ENCODE results near the gene AFF1. TPM values are rescaled to one million over a fixed set of nuclear protein-coding genes. Genes with fewer than 3 reads are reported as not detected.

Gene AFF1
- total and polyA plus RNA-seq, 2 donors from 2014 or later: 13.4 to 187 TPM

DNA sequence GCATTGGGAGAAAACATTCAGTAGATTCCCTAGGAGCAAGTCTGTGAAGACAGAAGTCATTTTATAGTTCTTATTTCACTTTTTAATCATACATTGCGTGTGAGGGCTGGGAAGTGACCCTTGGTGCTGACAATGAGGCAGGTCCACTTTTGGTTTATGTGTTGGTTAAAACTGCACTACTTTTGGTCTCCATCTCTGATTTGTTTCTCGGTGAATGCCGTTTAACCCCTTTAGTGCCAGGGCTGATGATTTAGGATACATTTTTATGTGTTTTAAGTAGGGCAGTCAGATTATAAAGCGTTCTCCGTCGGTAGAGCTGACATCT lies 110.4 kb downstream of the AFF1 start:
- Histone ChIP-seq H3K4me1 (ENCODE audit: control insufficient read depth in 2 of 3, insufficient read depth in 2 of 3, low read depth in 1 of 3, low read length in 3 of 3) (peaks cover 22 to 41% (median 36%) of the 10 kb centered on the region in 3 donors), H3K9ac (ENCODE audit: low read length in 3 of 3) (peak overlapping the region in 2 of 3 donors; percentile 20 to 59), H3K36me3 (ENCODE audit: control insufficient read depth in 2 of 3, insufficient read depth in 3 of 3, low read length in 3 of 3) (peaks cover 4 to 18% (median 7%) of the 10 kb centered on the region in 3 donors), H3K4me3 (ENCODE audit: low read length in 3 of 3) (peak overlapping the region; percentile 44 to 52 (median 48)), H3K9me3 (ENCODE audit: control insufficient read depth in 2 of 3, insufficient read depth in 1 of 3, low read length in 3 of 3) (no peaks in the 10 kb centered on the region), H3K27ac (ENCODE audit: low read depth in 2 of 2, low read length in 2 of 2) (peak overlapping the region; percentile 83 to 89), H3K27me3 (ENCODE audit: control insufficient read depth, insufficient read depth, low read length) (no peaks in the 10 kb centered on the region)
- TF ChIP-seq, protein P1, sequence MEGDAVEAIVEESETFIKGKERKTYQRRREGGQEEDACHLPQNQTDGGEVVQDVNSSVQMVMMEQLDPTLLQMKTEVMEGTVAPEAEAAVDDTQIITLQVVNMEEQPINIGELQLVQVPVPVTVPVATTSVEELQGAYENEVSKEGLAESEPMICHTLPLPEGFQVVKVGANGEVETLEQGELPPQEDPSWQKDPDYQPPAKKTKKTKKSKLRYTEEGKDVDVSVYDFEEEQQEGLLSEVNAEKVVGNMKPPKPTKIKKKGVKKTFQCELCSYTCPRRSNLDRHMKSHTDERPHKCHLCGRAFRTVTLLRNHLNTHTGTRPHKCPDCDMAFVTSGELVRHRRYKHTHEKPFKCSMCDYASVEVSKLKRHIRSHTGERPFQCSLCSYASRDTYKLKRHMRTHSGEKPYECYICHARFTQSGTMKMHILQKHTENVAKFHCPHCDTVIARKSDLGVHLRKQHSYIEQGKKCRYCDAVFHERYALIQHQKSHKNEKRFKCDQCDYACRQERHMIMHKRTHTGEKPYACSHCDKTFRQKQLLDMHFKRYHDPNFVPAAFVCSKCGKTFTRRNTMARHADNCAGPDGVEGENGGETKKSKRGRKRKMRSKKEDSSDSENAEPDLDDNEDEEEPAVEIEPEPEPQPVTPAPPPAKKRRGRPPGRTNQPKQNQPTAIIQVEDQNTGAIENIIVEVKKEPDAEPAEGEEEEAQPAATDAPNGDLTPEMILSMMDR (IDR thresholded peaks at IDR 0.05; ENCODE audit: borderline replicate concordance, extremely low read depth, insufficient read depth): no peak
- FAIRE-seq: no peak
- intact Hi-C loops (cut with DNase I): no loop called here
- peak in 1 of 5 donors; percentile 55 for DNase-seq

DNA sequence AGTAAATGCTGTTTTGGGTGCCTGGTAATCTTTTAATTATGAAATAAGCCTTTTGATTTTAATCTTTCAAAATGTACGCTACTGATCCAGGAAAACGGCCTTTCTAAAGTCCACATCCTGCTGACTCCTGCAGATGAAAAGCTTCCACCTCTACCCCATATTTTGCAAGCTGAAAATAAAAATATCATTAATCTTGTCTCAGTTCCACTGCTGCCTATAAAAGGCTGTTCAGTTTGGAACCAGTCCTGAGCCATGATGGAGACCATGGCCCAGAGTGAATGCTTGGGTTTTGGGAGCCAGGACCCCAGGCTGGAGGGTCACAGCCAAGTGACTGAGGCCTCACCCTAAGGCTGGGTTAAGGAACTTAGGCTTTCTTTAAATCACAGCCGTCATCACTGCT lies 110.8 kb downstream of the AFF1 start:
- Histone ChIP-seq H3K4me1 (ENCODE audit: control insufficient read depth in 2 of 3, insufficient read depth in 2 of 3, low read depth in 1 of 3, low read length in 3 of 3) (peaks cover 22 to 41% (median 38%) of the 10 kb centered on the region in 3 donors), H3K9me3 (ENCODE audit: control insufficient read depth in 2 of 3, insufficient read depth in 1 of 3, low read length in 3 of 3) (no peaks in the 10 kb centered on the region), H3K4me3 (ENCODE audit: low read length in 3 of 3) (peak overlapping the region in 2 of 3 donors; percentile 8 to 48), H3K27ac (ENCODE audit: low read depth in 2 of 2, low read length in 2 of 2) (peak overlapping the region; percentile 83 to 89), H3K9ac (ENCODE audit: low read length in 3 of 3) (peak overlapping the region in 1 of 3 donors; percentile 59), H3K36me3 (ENCODE audit: control insufficient read depth in 2 of 3, insufficient read depth in 3 of 3, low read length in 3 of 3) (peaks cover 4 to 18% (median 7%) of the 10 kb centered on the region in 3 donors), H3K27me3 (ENCODE audit: control insufficient read depth, insufficient read depth, low read length) (no peaks in the 10 kb centered on the region)
- intact Hi-C loops (cut with DNase I): no loop called here
- FAIRE-seq: no peak
- no peak for DNase-seq
- TF ChIP-seq, protein P1 (IDR thresholded peaks at IDR 0.05; ENCODE audit: borderline replicate concordance, extremely low read depth, insufficient read depth): no peak

DNA sequence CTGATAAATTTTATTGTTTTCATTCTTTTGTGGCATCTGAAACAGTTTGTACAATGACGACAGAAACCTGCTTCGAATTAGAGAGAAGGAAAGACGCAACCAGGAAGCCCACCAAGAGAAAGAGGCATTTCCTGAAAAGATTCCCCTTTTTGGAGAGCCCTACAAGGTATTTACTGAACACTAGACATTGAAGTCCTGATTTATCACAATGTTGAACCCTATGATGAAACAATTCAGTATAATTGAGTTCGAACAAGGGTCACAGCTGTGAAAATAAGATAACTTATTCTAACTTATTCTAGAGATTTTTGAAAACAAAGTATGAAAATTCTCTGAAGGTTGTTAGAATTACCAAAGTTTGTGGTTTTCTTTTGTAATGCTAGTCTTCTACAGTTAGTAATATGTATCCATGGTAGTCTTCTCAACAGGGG lies 111.3 kb downstream of the AFF1 start:
- TF ChIP-seq, protein P1 (IDR thresholded peaks at IDR 0.05; ENCODE audit: borderline replicate concordance, extremely low read depth, insufficient read depth): no peak
- H3K9ac ChIP-seq (ENCODE audit: low read length in 3 of 3): no peak overlapping the region
- peak; percentile 27 for FAIRE-seq
- H3K4me1 ChIP-seq (ENCODE audit: control insufficient read depth in 2 of 3, insufficient read depth in 2 of 3, low read depth in 1 of 3, low read length in 3 of 3): peaks cover 22 to 39% (median 38%) of the 10 kb centered on the region in 3 donors
- H3K9me3 ChIP-seq (ENCODE audit: control insufficient read depth in 2 of 3, insufficient read depth in 1 of 3, low read length in 3 of 3): no peaks in the 10 kb centered on the region
- no peak overlapping the region for H3K4me3 ChIP-seq (ENCODE audit: low read length in 3 of 3)
- no peaks in the 10 kb centered on the region for H3K27me3 ChIP-seq (ENCODE audit: control insufficient read depth, insufficient read depth, low read length)
- peak overlapping the region; percentile 83 to 89 for H3K27ac ChIP-seq (ENCODE audit: low read depth in 2 of 2, low read length in 2 of 2)
- no peak for DNase-seq
- peaks cover 4 to 18% (median 7%) of the 10 kb centered on the region in 3 donors for H3K36me3 ChIP-seq (ENCODE audit: control insufficient read depth in 2 of 3, insufficient read depth in 3 of 3, low read length in 3 of 3)
- intact Hi-C loops (cut with DNase I): no loop called here
